AG09309 (cell line): ENCODE data around the gene IL1RN.

Source experiments
- DNase-seq: peaks from one replicate; pipeline ENCODE4 v3.0.0-alpha.2; 2010; ENCODE audit warnings: low read depth
- H3K4me3 ChIP-seq: 2 replicates; pipeline ENCODE4 v1.5.1; 2011; ENCODE audit warnings: mild to moderate bottlenecking, low read depth, low read length, moderate library complexity; ENCODE audit not compliant: control insufficient read depth
- TF ChIP-seq, protein P1 (sequence below): IDR thresholded peaks from 2 replicates; pipeline ENCODE4 v1.5.1; 2011; ENCODE audit warnings: mild to moderate bottlenecking, low read depth, low read length, inconsistent platforms; ENCODE audit not compliant: insufficient read depth, control insufficient read depth; ENCODE audit errors: missing control alignments

IL1RN gene

DNA sequence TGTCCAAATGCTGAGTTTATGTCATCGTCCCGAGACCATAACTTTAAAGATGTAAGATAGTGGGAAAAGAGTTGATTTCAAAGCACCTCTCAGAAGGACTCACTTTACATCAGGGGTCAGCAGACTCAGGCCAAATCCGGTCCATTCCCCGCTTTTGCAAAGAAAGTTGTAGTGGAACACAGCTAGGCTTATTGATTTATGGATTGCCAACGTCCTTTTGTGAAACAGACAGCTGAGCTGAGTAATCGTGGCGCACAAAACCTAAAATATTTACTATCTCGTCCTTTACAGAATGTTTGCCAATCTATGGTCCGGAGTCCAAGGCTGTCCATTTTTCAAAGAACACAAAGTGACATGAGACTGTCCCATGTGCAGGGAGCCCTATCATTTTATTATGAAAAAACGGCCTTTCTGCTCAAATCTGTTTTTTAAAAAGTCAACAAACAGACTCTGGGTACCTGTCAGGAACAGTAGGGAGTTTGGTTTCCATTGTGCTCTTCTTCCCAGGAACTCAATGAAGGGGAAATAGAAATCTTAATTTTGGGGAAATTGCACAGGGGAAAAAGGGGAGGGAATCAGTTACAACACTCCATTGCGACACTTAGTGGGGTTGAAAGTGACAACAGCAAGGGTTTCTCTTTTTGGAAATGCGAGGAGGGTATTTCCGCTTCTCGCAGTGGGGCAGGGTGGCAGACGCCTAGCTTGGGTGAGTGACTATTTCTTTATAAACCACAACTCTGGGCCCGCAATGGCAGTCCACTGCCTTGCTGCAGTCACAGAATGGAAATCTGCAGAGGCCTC lies at the start of gene IL1RN:
TSS of gene IL1RN (plus strand) at position 754 of the 801 bp plus-strand sequence. CDS start at position 781, 27 bp downstream.
- H3K4me3 ChIP-seq, result no peak within 1 kb of the TSS
- TF ChIP-seq, protein P1, sequence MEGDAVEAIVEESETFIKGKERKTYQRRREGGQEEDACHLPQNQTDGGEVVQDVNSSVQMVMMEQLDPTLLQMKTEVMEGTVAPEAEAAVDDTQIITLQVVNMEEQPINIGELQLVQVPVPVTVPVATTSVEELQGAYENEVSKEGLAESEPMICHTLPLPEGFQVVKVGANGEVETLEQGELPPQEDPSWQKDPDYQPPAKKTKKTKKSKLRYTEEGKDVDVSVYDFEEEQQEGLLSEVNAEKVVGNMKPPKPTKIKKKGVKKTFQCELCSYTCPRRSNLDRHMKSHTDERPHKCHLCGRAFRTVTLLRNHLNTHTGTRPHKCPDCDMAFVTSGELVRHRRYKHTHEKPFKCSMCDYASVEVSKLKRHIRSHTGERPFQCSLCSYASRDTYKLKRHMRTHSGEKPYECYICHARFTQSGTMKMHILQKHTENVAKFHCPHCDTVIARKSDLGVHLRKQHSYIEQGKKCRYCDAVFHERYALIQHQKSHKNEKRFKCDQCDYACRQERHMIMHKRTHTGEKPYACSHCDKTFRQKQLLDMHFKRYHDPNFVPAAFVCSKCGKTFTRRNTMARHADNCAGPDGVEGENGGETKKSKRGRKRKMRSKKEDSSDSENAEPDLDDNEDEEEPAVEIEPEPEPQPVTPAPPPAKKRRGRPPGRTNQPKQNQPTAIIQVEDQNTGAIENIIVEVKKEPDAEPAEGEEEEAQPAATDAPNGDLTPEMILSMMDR, result no peak
- no peak for DNase-seq

GRCh38 chr2:113077921-113078320 lies 49.5 kb upstream of the IL1RN start:
- no peak overlapping the region for H3K4me3 ChIP-seq
- DNase-seq, result no peak
- TF ChIP-seq, protein P1, result no peak

DNA sequence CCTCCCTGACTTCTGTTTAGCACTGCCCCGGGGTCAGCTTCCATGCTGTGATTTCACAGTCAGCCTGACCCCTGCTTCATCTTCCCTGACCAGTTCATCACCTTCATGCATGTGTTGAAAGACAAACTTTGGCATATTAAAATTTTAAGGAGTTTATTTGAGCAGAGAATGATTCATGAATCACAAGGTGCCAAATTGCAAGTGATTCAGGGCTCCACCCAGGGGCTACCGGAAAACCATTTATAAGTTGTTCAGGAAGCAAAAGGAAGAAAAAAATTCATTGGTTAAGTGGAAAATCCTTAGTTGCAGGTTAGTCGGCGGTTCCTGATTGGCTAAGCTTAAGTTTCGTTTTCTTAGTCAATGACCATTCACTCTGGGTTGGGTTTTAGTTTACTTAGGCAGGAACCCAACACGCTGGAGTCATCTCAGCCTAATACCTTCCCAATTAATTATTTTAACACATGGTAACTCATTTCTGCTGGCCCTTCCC lies 49.0 kb upstream of the IL1RN start:
- TF ChIP-seq, protein P1, result no peak
- no peak overlapping the region for H3K4me3 ChIP-seq
- DNase-seq, result no peak

- TF ChIP-seq, protein P1, result no peak
- DNase-seq, result no peak
- no peak overlapping the region for H3K4me3 ChIP-seq
Observed at GRCh38 chr2:113079131-113079530, 48.3 kb upstream of the IL1RN start.

DNA sequence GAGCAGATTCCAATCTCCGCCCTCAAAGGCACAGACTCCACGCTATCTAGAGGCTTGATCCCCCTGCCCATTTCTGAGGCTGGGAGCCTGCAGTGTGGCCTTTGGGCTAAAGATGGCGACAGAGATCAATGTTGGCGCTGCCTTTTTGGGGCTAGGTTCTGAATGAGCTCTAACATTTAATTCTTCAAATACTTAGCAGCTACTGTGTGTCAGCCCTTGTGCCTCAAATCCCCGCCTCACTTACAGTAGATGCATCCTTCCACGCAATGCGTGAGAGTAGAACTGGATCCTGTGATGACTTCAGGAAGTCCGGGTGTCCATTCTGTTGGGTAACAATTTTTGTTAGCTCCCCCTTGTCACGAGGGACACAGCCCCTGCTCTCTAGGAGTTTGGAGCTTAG lies 47.3 kb upstream of the IL1RN start:
- no peak for DNase-seq
- TF ChIP-seq, protein P1, result peak; percentile 77
- H3K4me3 ChIP-seq, result no peak overlapping the region

DNA sequence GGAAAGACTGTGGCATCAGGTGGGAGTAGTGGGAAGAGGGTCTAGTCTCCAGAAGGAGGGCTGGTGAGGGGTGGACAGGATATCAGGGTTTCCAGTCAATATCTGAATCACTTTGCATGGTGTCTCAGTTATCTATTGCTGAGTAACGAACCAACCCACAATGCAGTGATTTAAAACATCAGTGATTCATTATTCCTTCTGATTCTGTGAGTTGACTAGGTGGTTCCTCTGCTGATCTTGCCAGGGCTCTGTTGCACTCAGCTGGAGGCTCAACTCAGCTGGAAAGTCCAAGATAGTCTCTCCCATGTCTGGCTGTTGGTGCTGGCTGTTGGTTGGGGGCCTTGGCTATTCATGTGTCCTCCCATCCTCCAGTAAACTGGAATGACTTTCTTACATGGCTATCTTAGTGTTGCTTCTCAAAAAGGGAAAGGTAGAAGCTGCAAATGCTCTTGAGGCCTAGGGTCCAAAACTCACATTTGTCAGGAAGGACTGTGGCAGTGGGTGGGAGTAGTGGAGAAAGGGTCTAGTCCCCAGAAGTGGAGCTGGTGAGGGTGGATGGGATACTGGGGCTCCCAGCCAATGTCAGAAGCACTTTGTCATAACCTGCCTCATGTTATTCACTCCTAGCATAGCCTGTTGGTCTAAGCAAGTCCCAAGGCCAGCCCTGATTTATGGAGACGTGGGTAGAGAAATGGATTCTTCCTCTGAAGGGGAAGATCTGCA lies 45.7 kb upstream of the IL1RN start:
- no peak for DNase-seq

More for the DNA sequence above, 45.7 kb upstream of the IL1RN start:
- TF ChIP-seq, protein P1, result no peak
- H3K4me3 ChIP-seq, result no peak overlapping the region
